DOHH2 (cell line): ENCODE measurements around the gene CROCC.

Source experiments
- H3F3A ChIP-seq: fragments of 200-600 bp; sonication (generic), shearing (Covaris generic); 2 replicates; pipeline ENCODE4 v1.6.0; 2016; ENCODE audit warnings: antibody characterized with exemption, mild to moderate bottlenecking; ENCODE audit not compliant: control insufficient read depth, insufficient read depth
- H3K27ac ChIP-seq: fragments of 200-600 bp; sonication (generic); 2 replicates; pipeline ENCODE4 v1.5.1; 2014; ENCODE audit warnings: low read depth, mild to moderate bottlenecking, low read length, moderate library complexity
- H3K27me3 ChIP-seq: fragments of 200-600 bp; sonication (generic); 2 replicates; pipeline ENCODE4 v1.6.1; 2014; ENCODE audit warnings: mild to moderate bottlenecking, low read length, mixed read lengths; ENCODE audit not compliant: control insufficient read depth
- H3K36me3 ChIP-seq: fragments of 200-600 bp; sonication (generic); 2 replicates; pipeline ENCODE4 v1.6.1; 2014; ENCODE audit warnings: mild to moderate bottlenecking, low read length, moderate library complexity, mixed read lengths; ENCODE audit not compliant: control insufficient read depth
- H3K4me1 ChIP-seq: fragments of 200-600 bp; sonication (generic); 2 replicates; pipeline ENCODE4 v1.6.1; 2014; ENCODE audit warnings: mild to moderate bottlenecking, low read length, mixed read lengths; ENCODE audit not compliant: control insufficient read depth
- H3K4me2 ChIP-seq: fragments of 200-600 bp; sonication (generic); 2 replicates; pipeline ENCODE4 v1.6.0; 2014; ENCODE audit warnings: mild to moderate bottlenecking, low read length, moderate library complexity
- H3K4me3 ChIP-seq: fragments of 200-600 bp; sonication (generic); 2 replicates; pipeline ENCODE4 v1.5.1; 2014; ENCODE audit warnings: mild to moderate bottlenecking, low read length, mixed read lengths
- H3K79me2 ChIP-seq: fragments of 200-600 bp; sonication (generic); 2 replicates; pipeline ENCODE4 v1.6.1; 2014; ENCODE audit warnings: mild to moderate bottlenecking, low read length, mixed read lengths; ENCODE audit not compliant: control insufficient read depth
- H3K9me2 ChIP-seq: fragments of 200-600 bp; sonication (generic); replicated peaks from 2 replicates; pipeline ENCODE4 v1.6.1; 2014; ENCODE audit warnings: mild to moderate bottlenecking, low read length, mixed read lengths; ENCODE audit not compliant: control insufficient read depth
- H3K9me3 ChIP-seq: fragments of 200-600 bp; sonication (generic); 2 replicates; pipeline ENCODE4 v1.6.1; 2014; ENCODE audit warnings: antibody characterized with exemption, low read length, mixed read lengths; ENCODE audit not compliant: control insufficient read depth, insufficient read depth
- H4K20me1 ChIP-seq: fragments of 200-600 bp; sonication (generic); 2 replicates; pipeline ENCODE4 v1.6.0; 2014; ENCODE audit warnings: low read depth, mild to moderate bottlenecking, antibody characterized with exemption, low read length, moderate library complexity; ENCODE audit not compliant: control insufficient read depth, insufficient read depth
- CTCF ChIP-seq: fragments of 200-600 bp; sonication (generic); IDR thresholded peaks from one replicate; pipeline ENCODE4 v1.5.1; 2014; ENCODE audit warnings: antibody characterized with exemption, mild to moderate bottlenecking, low read depth, low read length; ENCODE audit not compliant: poor library complexity, severe bottlenecking
- EZH2phosphoT487 ChIP-seq: fragments of 200-600 bp; sonication (generic); IDR thresholded peaks from 2 replicates; pipeline ENCODE4 v1.6.1; 2017; ENCODE audit warnings: borderline replicate concordance, mild to moderate bottlenecking, antibody characterized with exemption, low read length, moderate library complexity, mixed read lengths

CROCC gene

GRCh38 chr1:16982902-16983301, 61.2 kb downstream of the CROCC start:
- Histone ChIP-seq H3K4me3 (no peak overlapping the region), H3K27me3 (peaks cover 24% of the 10 kb centered on the region), H3K79me2 (no peaks in the 10 kb centered on the region), H3F3A (no peaks in the 10 kb centered on the region), H3K4me1 (no peaks in the 10 kb centered on the region), H3K4me2 (no peak overlapping the region), H4K20me1 (no peaks in the 10 kb centered on the region), H3K9me3 (no peaks in the 10 kb centered on the region), H3K36me3 (no peaks in the 10 kb centered on the region), H3K9me2 (no peaks in the 10 kb centered on the region), H3K27ac (no peak overlapping the region)
- no peak for TF ChIP-seq CTCF
- TF ChIP-seq EZH2phosphoT487 = no peak

- Histone ChIP-seq H3K79me2 (no peaks in the 10 kb centered on the region), H3F3A (no peaks in the 10 kb centered on the region), H3K27me3 (peaks cover 22% of the 10 kb centered on the region), H3K9me3 (no peaks in the 10 kb centered on the region), H3K27ac (no peak overlapping the region), H3K36me3 (no peaks in the 10 kb centered on the region), H3K4me3 (no peak overlapping the region), H3K4me1 (no peaks in the 10 kb centered on the region), H4K20me1 (no peaks in the 10 kb centered on the region), H3K9me2 (no peaks in the 10 kb centered on the region), H3K4me2 (no peak overlapping the region)
- TF ChIP-seq CTCF (no peak), EZH2phosphoT487 (no peak)
Observed at GRCh38 chr1:16983649-16984048, 61.9 kb downstream of the CROCC start.

- Histone ChIP-seq H3K4me1 (no peaks in the 10 kb centered on the region), H3K36me3 (no peaks in the 10 kb centered on the region), H3K9me2 (no peaks in the 10 kb centered on the region), H3K27ac (no peak overlapping the region), H3K4me3 (no peak overlapping the region), H4K20me1 (no peaks in the 10 kb centered on the region), H3K27me3 (peaks cover 14% of the 10 kb centered on the region), H3K9me3 (no peaks in the 10 kb centered on the region), H3K4me2 (no peak overlapping the region), H3K79me2 (no peaks in the 10 kb centered on the region), H3F3A (no peaks in the 10 kb centered on the region)
- TF ChIP-seq EZH2phosphoT487 (no peak), CTCF (no peak)
Observed at GRCh38 chr1:16984717-16985116, 63.0 kb downstream of the CROCC start.

GRCh38 chr1:16986113-16986512, 64.4 kb downstream of the CROCC start:
- Histone ChIP-seq H3K9me3 (no peaks in the 10 kb centered on the region), H3K9me2 (no peaks in the 10 kb centered on the region), H3K36me3 (no peaks in the 10 kb centered on the region), H3K4me3 (no peak overlapping the region), H3F3A (no peaks in the 10 kb centered on the region), H3K27me3 (peaks cover 5% of the 10 kb centered on the region; the same call in 1 of the 2 replicates), H3K79me2 (no peaks in the 10 kb centered on the region), H4K20me1 (no peaks in the 10 kb centered on the region), H3K4me1 (no peaks in the 10 kb centered on the region), H3K4me2 (no peak overlapping the region), H3K27ac (no peak overlapping the region)
- no peak for TF ChIP-seq EZH2phosphoT487
- TF ChIP-seq CTCF = no peak
